Pulmonary artery endothelial cell (primary cell): ENCODE measurements around the gene DUS3L. TPM values are rescaled to one million over a fixed set of nuclear protein-coding genes. Genes with fewer than 3 reads are reported as not detected.
"Not testable (repeated sequence)": the region's sequence is repeated elsewhere in the genome, so short reads cannot be mapped to it uniquely, and the experiment has no call there.

Experiments
- DNase-seq: peaks from one replicate; pipeline ENCODE4 v3.0.0-alpha.2; 2011; ENCODE audit warnings: low read depth, low spot score
- total RNA-seq: library from RNA; depleted of rRNA; stranded (reverse); fragments of >200 nt; gene quantifications from 2 replicates; pipeline ENCODE4 v1.2.3, GENCODE V29; 2014

DUS3L gene
- total RNA-seq, 1 donor from 2014 or later: 32.3 TPM

DNA sequence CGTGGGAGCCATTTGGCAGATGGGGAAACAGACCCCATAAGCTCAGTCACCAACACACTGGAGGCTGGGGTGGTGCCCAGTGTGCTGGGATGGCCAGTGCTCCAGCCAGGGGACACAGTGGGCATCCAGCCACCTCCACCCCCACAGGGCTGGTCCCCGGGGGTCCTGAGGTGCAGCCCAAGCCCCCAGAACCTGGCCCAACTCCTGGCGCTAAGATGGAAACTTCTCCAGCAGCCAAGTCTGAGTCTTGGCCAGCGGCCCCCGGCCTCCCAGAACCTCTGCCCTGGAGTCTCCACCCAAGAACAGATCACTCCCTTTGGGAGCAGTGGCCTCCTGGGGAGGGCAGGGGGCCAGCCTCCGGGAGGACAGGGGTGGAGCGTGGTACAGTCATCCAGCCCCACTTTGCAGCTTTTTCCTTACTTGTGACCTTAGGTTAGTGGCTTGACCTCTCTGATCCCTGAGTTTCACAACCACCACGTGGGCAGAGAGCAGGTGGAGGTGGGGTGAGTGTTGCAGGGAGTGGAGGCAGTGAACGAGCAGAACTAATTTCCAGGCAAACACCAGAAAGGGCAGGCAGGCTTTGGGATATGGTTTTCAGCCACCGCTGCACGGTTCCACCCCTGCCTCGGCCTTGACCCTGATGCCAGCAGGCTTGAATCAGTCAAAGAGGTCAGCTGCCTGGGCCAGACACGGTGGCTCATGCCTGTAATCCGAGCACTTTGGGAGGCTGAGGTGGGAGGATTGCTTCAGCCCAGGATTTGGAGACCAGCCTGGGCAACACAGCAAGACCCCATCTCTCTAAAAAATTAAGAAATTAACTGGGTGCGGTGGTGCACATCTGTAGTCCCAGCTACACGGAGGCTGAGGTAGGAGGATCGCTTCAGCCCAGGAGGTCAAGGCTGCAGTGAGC lies 9.7 kb upstream of the DUS3L start:
- DNase-seq: no peak

- DNase-seq: no peak
Observed at GRCh38 chr19:5799247-5800241, 8.6 kb upstream of the DUS3L start.

DNA sequence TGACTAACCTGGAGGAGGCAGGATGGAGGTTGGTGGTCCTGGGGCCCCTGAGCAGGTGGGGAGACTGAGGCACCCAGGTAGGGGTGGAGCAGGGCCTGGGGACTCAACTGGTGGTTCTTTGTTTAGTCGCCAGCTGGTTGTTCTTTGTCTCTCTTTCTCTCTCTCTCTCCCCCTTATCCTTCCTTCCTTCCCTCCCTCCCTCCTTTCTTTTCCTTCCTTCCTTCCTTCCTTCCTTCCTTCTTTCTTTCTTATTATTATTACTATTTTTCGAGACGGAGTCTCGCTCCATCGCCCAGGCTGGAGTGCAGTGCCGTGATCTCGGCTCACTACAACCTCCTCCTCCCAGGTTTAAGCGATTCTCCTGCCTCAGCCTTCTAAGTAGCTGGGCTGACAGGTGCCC lies 7.3 kb upstream of the DUS3L start:
- DNase-seq: no peak

DNA sequence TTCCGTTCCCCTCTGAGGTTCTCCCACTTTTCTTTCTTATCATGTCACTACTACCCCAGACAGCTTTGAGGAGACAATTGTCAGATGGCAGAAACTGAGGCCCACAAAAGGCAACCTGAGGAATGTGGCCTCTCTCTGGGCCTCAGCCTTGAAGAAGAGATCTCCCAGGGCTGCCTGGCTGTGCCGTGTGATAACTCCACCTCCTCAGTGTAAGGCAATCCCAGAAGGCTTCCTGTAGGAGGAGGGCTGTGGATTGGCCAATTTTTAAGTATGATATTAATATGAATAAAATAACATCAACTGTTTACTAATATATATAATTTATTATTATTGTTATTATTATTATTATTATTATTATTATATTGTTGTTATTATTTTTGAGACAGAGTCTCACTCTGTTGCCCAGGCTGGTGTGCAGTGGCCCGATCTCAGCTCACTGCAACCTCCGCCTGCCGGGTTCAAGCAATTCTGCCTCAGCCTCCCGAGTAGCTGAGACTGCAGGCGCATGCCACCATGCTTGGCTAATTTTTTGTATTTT lies 4.5 kb upstream of the DUS3L start:
- DNase-seq: no peak

GRCh38 chr19:5793188-5793587 lies 2.2 kb upstream of the DUS3L start:
- DNase-seq: no peak

DNA sequence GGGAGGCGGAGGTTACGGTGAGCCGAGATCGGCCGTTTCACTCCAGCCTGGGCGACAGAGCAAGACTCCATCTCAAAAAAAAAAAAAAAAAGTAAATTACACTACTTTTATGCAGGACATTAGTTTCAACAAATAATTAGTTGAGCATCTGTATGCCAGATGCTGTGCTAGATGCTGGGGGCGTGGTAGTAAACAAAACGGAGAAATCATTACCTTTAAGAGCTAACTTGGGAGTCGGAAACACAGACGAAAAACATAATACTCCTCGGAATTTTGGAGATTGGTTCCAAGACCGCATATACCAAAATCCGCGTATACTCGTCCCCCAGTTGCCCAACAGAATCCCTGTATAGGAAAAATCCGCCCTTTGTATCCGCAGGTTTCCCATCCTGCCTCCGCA lies 1.3 kb upstream of the DUS3L start:
- DNase-seq: no peak

- DNase-seq: no peak
Observed at GRCh38 chr19:5789886-5790558, 941 bp downstream of the DUS3L start.

GRCh38 chr19:5789351-5789761 lies 1.6 kb downstream of the DUS3L start:
- DNase-seq: no peak

DNA sequence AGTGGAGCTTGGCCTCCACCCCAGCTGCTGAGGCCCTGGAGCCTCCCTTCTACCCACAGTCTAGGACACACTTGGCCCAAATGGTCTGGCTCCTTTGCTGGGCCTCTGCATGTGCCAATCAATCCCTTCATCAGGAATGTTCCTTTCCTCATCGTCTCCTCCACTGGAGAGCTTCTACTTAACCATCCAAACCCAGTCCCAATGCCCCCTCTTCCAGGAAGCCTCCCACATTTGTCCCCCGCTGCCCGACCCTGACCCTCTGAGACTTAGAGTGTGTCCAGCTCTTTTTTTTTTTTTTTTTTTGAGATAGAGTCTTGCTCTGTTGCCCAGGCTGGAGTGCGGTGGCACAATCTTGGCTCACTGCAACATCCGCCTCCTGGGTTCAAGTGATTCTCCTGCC lies 2.5 kb downstream of the DUS3L start:
- DNase-seq: no peak

GRCh38 chr19:5787409-5788182 lies 3.4 kb downstream of the DUS3L start:
- DNase-seq: no peak

DNA sequence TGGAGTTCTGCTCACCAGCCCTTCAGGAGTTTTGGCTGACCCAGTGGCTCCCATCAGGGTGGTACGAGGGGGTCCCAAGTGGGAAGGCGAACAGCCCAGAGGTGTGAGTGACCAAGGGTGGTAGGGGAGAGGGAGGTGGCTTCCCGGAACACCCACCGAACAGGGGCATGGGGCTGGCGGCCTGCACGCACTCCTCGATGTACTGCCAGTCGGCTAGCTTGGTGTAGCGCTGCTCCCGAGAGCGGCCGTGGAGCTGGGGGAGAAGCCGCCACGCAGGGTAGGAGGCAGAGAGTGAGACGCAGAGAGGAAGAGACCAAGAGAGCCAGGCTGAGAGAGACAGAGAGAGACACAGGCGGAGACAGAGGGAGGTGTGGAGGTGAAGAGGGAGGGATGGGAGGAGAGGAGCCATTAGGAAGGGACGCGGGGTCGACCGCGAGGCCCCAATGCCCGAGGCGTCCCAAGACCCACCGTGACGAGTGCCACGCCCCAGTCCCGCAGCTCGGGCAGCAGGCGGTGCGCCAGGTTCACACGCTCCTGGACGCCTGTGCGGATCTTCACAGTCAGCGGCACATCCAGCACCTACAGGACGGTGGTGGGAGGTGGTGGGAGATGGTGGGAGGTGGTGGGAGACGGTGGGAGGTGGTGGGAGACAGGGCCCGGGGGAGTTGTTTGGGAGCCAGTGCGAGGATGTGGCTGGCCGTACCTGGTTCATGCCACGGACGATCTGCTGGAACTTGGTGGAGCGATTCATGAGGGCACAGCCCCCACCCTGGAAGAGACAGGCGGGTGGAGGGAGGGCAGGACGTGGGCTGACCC lies 4.2 kb downstream of the DUS3L start:
- DNase-seq: no peak

DNA sequence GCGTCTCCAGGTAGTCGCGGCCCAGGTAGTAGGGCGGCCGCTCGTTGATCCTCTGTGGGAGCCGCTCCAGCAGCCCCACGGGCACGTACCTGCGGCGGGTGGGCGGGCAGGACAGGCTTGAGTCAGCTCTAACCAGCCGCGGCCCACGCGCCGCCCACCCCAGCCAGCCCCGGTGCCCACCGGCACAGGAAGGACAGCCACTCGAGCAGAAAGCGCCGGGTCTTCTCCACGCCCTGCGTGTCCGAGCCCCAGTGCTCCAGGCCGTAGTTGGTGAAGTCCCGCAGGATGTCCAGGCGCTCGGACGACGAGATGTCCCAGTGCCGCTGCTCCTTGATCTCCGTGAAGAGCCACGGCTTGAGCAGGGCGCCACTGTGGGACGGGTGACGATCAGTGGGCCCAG lies 5.5 kb downstream of the DUS3L start:
- no peak for DNase-seq

GRCh38 chr19:5784581-5785147 lies 6.3 kb downstream of the DUS3L start, which contains the start of gene PRR22:
PRR22 (minus strand) TSS chr19:5784746; CDS start chr19:5784660, 86 bp downstream.
- no peak for DNase-seq

DNA sequence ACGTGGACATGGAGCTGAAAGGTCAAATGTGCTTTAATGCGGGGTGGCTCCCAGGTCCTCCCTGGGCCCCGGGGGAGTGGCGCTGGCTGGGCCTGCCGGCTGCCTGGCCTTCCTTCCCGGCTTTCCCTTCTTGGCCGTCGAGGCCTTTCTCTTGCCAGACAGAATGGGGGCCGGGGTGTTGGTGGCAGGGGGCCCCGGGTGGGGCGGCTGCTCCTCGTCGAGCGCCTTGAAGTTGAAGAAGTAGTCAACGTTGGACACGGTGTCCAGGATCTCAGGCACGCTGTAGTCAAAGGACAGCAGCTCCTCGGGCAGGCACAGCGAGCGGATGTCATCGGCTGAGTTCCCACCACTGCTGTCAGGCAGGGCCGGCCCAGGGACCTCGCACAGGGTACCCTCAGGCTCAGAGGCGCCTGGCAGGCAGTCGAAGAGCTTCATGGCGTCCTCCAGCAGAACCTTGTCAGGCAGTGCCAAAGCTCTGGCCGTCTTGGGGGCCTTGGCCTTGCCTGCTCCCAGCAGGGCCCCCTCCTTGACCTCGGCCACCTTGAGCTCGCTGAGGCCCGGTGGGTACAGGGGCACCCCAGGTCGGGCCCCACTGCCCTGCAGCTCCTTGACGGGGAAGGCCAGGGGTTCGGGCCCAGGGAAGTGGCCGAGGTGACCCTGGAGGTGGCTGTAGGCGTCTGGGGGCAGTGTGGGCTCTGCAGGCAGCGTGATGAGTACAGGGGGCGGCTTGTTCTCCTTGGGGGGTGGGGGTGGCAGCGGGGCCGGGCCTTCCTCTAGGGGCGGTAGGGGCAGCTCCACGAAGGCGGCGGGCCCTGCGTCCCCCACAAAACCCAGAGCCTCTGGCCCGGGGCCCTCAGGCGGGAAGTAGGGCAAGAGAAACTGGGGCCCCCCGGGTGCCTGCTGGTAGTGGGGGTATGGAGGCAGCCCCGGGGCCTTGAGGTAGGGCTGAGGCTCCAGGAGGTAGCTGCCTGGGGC lies 7.7 kb downstream of the DUS3L start:
- no peak for DNase-seq

DNA sequence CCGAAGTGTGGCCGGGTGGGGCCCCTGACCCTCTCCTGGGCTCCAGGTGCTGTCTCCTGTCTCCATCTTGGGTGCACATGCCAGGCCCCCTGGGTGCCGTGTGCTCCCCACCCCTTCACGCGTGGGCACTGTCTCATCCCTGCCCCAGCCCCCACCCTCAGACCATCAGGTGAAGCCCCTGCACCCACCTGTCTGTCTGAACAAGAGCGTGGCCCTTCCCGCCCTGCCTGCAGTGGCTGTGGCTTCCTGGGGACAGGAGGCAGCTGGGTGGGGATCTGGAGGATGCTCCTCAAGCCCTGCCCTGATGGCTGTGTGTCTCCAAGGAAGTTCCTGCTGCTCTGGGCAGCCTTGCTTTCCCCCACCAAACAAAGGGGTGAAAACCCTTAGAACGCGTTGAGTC lies 8.6 kb downstream of the DUS3L start:
- no peak for DNase-seq

DNA sequence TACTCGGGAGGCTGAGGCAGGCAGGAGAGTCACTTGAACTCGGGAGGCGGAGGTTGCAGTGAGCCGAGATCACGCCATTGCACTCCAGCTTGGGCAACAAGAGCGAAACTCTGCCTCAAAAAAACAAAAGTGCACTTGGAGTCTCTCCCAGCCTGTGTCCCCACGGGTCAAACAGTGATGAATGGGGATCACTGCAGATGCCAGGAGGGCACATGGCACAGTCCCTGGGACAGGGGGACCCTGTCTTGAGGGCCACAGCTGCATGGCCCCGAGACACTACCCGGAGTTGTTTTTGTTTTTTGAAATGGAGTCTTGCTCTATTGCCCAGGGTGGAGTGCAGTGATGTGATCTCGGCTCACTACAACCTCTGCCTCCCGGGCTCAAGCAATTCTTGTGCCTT lies 10.0 kb downstream of the DUS3L start:
- DNase-seq: not testable (repeated sequence)

GRCh38 chr19:5778402-5778801 lies 12.6 kb downstream of the DUS3L start:
- no peak for DNase-seq
